GM19043 (cell line): Measurements from ENCODE around the gene PGAP3.

Experiments
- ATAC-seq: cut with Tn5 transposase; IDR thresholded peaks from one replicate; pipeline ENCODE4 v1.9.1; 2021; ENCODE audit warnings: low read depth; ENCODE audit not compliant: unreplicated experiment

Gene PGAP3

GRCh38 chr17:39673335-39674081, 14.3 kb downstream of the PGAP3 start:
- no peak for ATAC-seq

- no peak for ATAC-seq
Measured at GRCh38 chr17:39672522-39673334, 15.1 kb downstream of the PGAP3 start.

DNA sequence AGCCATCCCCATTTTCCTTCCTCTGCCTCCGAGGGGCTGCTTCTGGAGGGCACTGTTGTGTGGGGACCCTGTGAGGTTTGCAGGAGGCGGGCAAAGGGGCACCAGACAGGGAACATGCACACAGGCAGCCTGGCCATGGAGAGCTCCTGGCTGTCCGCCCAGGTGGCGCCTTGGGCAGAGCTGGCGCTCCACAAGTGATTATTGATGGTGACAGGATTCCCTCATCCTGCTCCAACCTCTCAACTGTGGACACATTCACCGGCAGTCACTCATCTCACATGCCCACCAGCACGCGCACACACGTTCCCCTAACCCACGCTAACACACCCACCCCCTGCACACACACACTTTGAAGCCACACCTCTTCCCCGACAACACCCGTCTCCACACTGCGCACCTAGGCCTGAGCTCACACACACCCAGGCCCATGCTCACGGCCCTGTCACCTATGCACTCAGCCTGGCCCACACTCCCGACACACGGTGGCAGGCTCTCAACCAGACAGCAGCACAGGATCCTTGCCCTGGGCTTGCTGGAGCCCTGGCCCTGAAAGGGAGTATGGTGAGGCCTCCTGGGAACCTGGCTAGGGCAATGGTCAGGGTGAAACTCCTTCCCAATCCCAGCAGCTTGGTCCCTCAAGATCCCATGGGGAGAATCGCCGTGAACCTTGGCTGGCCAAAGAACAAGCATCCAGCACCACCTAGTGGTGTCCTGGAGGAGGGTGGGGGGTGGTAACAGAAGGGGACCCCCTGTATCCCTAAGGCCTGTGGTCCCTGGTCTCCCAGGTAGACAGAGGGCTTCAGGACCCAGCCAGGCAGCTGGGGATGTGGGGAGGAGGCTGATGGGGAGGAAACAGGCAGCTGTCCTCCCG, 16.0 kb downstream of the PGAP3 start:
- no peak for ATAC-seq

- ATAC-seq = no peak
Measured at GRCh38 chr17:39670746-39671145, 17.1 kb downstream of the PGAP3 start.

GRCh38 chr17:39669897-39670735, 17.7 kb downstream of the PGAP3 start:
- no peak for ATAC-seq

GRCh38 chr17:39667945-39668924, 19.6 kb downstream of the PGAP3 start, which contains the start of gene PNMT:
Gene PNMT, plus strand, starts transcription at chr17:39668453. Its CDS starts 23 bp downstream, at chr17:39668476.
- no peak for ATAC-seq

GRCh38 chr17:39667262-39667944, 20.5 kb downstream of the PGAP3 start:
- no peak for ATAC-seq

- no peak for ATAC-seq
Measured at GRCh38 chr17:39666601-39667261, 21.1 kb downstream of the PGAP3 start.

- no peak for ATAC-seq
Measured at GRCh38 chr17:39666231-39666600, 21.6 kb downstream of the PGAP3 start.

- no peak for ATAC-seq
Measured at GRCh38 chr17:39665642-39666224, 22.1 kb downstream of the PGAP3 start.

DNA sequence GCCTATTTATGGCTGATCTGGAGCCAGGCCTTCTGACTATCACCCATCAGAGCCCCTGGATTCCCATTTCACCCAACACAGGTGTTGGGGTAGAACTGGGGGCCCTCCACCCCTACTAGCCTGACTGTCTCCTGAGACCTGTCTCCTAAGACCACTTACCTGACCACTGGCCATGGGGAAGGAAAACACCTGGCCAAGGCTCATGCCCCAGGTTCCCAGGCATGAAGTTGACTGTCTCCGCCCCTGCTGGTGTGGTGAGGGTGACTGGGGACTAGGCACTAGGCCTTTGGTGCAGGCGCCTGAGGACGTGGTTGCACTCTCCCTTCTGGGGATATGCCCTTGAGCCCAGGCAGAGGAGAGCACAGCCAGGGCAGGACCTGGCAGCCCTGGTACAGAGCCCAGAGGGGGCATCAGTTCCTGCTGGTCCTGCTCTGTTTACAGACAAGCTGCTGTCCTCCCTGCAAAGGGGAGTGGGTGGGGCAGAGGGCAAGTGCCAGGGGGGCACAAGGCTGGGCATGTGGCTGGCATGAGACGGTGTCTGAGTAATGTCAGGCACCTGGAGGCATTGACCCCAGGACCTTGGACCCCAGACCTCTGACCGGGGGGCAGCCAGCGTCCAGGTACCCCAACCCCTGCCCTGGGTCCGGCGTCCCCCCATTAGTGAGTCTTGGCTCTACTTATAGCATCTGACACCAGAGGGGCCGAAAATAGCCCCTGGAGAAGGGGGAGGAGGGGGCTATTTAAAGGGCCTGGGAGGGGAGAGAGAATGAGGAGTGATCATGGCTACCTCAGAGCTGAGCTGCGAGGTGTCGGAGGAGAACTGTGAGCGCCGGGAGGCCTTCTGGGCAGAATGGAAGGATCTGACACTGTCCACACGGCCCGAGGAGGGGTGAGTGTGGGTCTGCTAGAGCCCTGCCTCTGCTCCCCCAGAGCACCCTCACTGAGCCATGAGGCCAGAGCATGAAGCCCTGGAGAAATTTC, 23.0 kb downstream of the PGAP3 start, which contains the start of gene TCAP:
TCAP (plus strand) TSS at position 769 of the 981 bp plus-strand sequence; CDS start at position 780, 11 bp downstream.
- no peak for ATAC-seq

GRCh38 chr17:39663688-39664580, 23.9 kb downstream of the PGAP3 start:
- ATAC-seq = no peak

- no peak for ATAC-seq
Measured at GRCh38 chr17:39663340-39663687, 24.5 kb downstream of the PGAP3 start.

- ATAC-seq = no peak
Measured at GRCh38 chr17:39662551-39663339, 25.1 kb downstream of the PGAP3 start.
